ENCODE measurements around the gene TIGAR. TPM values are rescaled to one million over a fixed set of nuclear protein-coding genes. Genes with fewer than 3 reads are reported as not detected.

The TIGAR gene
- total RNA-seq, 1 donor from 2014 or later: 21.9 TPM

DNA sequence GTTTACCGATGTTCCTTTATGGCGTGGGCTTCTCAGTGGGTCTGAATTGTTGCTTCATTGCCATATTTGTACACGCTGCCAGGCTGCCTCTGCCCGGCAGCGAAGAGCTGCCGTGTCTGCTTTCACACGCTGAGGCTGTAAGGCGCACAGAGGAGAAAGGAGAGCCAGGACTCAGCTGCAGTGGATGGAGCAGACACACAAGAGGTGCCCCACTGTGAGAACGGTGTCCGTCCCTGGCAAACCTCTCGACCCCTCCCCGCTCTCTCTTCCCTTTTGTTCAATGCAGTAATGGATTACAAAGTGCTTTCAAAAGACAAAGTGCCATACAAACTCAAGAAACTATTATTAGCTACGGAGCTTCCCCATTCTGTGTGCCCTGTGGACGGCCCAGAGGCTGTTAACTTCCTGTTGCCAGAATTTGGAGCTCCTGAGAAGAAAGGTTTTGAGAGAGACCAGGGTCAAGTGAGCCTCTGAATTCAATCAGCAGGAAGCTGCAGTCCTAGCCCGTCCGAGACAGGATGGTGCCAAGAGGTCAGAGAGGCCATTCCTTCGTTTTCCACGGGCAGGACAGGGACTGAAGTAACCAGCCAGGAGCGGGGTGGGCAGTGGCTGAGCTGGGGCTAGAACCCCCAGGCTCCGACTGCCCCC lies 31.7 kb upstream of the TIGAR start:
- no peak overlapping the region for H3K4me3 Mint-ChIP-seq (ENCODE audit: unreplicated experiment)
- DNase-seq (ENCODE audit: low spot score): no peak
- peaks cover 55% of the 10 kb centered on the region for H3K36me3 Mint-ChIP-seq (ENCODE audit: low read depth, unreplicated experiment)
- peaks cover 76% of the 10 kb centered on the region for H3K4me1 Mint-ChIP-seq (ENCODE audit: unreplicated experiment)
- no peaks in the 10 kb centered on the region for H3K9me3 Mint-ChIP-seq (ENCODE audit: unreplicated experiment)
- H3K27ac Mint-ChIP-seq (ENCODE audit: unreplicated experiment): peak overlapping the region; percentile 85
- TF ChIP-seq, protein P1, sequence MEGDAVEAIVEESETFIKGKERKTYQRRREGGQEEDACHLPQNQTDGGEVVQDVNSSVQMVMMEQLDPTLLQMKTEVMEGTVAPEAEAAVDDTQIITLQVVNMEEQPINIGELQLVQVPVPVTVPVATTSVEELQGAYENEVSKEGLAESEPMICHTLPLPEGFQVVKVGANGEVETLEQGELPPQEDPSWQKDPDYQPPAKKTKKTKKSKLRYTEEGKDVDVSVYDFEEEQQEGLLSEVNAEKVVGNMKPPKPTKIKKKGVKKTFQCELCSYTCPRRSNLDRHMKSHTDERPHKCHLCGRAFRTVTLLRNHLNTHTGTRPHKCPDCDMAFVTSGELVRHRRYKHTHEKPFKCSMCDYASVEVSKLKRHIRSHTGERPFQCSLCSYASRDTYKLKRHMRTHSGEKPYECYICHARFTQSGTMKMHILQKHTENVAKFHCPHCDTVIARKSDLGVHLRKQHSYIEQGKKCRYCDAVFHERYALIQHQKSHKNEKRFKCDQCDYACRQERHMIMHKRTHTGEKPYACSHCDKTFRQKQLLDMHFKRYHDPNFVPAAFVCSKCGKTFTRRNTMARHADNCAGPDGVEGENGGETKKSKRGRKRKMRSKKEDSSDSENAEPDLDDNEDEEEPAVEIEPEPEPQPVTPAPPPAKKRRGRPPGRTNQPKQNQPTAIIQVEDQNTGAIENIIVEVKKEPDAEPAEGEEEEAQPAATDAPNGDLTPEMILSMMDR (IDR thresholded peaks at IDR 0.05; ENCODE audit: unreplicated experiment): no peak
- H3K27me3 Mint-ChIP-seq (ENCODE audit: unreplicated experiment): peaks cover 21% of the 10 kb centered on the region

DNA sequence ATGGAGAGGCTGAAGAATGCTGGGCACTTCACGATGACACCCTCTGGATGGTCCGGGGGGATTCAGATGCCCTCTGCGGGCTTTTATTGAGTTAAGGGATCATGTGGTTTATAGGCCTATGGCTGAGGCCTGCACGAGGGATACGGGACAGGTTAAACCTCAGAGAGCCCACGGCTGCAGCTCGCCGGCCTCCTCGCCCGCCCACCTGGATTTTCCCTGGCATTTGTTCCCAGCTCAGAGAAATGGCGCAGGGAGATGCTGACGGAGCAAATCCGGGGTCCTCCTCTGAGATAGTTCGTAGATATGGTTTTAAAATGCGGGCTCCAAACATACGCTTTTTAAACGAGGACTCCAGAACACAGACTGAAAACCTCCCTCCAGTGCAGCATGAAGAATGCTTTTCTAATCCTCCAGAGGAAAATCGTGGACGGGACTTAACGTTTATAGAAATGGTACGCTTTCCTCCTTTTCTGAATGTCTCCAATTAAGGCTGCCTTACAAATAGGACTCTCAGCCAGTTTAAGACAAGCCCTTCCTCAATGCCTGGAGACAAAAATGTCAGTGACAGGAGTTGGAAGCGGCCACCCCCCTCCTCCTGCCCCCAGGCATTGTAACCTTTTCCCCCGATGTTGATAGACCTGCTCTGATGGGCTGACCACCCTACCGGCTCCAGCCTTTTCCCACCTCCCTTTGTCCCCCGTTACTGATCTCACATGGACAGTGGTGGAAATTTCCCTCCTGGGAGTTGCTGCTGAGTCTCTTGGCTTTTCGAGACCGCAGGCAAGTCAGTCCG lies 30.8 kb upstream of the TIGAR start:
- peaks cover 22% of the 10 kb centered on the region for H3K27me3 Mint-ChIP-seq (ENCODE audit: unreplicated experiment)

DNA sequence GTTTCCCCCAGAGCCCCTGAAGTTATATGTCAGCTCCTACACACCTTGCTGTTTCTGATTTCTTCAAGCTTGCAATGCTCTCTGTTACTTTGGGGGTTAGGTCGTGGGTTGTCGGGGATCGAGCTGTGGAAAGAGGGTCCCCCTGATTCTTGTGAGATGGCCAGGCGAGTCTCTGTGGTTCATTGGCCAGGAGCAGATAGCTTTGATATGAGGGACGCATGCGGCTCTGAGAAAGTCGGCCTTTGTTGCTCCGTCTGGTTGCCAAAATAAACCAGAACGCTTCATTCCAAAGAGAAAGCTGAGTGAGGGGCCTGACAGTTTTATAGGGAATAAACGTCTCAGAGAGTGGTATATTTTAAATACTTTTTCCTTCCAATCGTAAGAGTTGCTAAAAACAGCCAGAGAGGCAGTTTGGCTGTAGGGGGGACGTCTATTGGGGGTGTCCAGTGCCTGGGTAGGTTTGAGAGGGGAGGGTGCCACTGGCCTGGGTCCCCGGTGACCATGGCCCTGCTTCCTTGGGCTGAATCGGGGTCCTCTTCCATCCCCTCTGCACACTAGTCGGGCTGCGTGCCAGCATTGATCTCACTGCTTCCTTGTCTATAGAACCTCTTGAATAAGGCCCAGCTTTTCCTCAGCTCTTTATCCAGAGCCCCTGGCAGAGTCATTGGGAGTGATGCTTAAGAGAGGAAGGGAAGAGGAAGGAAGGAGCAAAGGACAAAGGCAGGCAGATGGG lies 28.5 kb upstream of the TIGAR start:
- H3K36me3 Mint-ChIP-seq (ENCODE audit: low read depth, unreplicated experiment): peaks cover 50% of the 10 kb centered on the region
- DNase-seq (ENCODE audit: low spot score): no peak
- TF ChIP-seq, protein P1 (IDR thresholded peaks at IDR 0.05; ENCODE audit: unreplicated experiment): no peak
- H3K4me3 Mint-ChIP-seq (ENCODE audit: unreplicated experiment): no peak overlapping the region
- peaks cover 19% of the 10 kb centered on the region for H3K27me3 Mint-ChIP-seq (ENCODE audit: unreplicated experiment)
- H3K27ac Mint-ChIP-seq (ENCODE audit: unreplicated experiment): peak overlapping the region; percentile 74
- no peaks in the 10 kb centered on the region for H3K9me3 Mint-ChIP-seq (ENCODE audit: unreplicated experiment)
- peaks cover 62% of the 10 kb centered on the region for H3K4me1 Mint-ChIP-seq (ENCODE audit: unreplicated experiment)

More for the DNA sequence above, 30.8 kb upstream of the TIGAR start:
- Mint-ChIP-seq H3K27ac (ENCODE audit: unreplicated experiment) (peak overlapping the region; percentile 76), H3K4me3 (ENCODE audit: unreplicated experiment) (peak overlapping the region; percentile 61), H3K36me3 (ENCODE audit: low read depth, unreplicated experiment) (peaks cover 55% of the 10 kb centered on the region), H3K4me1 (ENCODE audit: unreplicated experiment) (peaks cover 76% of the 10 kb centered on the region), H3K9me3 (ENCODE audit: unreplicated experiment) (no peaks in the 10 kb centered on the region)
- no peak for DNase-seq (ENCODE audit: low spot score)
- TF ChIP-seq, protein P1 (IDR thresholded peaks at IDR 0.05; ENCODE audit: unreplicated experiment): no peak

DNA sequence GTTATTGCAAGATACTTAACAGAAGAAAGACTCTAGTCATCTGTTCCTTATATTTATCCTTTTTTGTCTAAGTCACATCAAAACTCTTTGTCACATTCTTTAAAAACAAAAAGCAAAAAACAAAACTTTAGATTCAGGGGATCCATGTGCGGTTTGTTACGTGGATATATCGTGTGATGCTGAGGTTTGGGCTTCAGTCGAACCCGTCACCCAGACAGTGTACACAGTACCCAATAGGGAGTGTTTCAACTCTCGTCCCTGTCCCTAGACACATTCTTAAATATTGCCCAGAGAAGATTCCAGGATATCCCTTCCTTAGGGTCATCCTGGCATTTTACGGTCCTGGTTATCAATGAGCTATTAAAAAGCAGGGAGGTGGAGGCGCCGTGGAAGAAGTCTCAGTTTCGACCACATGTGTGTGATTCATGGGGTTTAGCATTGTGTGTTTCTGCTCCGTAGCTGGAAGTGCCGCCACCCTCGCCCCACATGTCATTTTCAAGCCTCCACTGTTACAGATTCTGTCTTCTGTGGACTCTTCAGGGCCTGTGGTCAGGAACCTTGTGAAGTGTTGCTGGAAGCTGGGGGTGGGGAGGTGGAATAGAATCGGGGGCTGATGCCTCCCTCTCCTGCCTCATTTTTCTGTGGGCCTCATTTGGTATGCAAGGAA lies 27.6 kb upstream of the TIGAR start:
- H3K9me3 Mint-ChIP-seq (ENCODE audit: unreplicated experiment): no peaks in the 10 kb centered on the region
- H3K27ac Mint-ChIP-seq (ENCODE audit: unreplicated experiment): peak overlapping the region; percentile 80
- H3K4me1 Mint-ChIP-seq (ENCODE audit: unreplicated experiment): peaks cover 54% of the 10 kb centered on the region
- TF ChIP-seq, protein P1 (IDR thresholded peaks at IDR 0.05; ENCODE audit: unreplicated experiment): no peak
- no peak for DNase-seq (ENCODE audit: low spot score)
- H3K36me3 Mint-ChIP-seq (ENCODE audit: low read depth, unreplicated experiment): peaks cover 49% of the 10 kb centered on the region
- peak overlapping the region; percentile 16 for H3K4me3 Mint-ChIP-seq (ENCODE audit: unreplicated experiment)
- peaks cover 19% of the 10 kb centered on the region for H3K27me3 Mint-ChIP-seq (ENCODE audit: unreplicated experiment)

Measured in endothelial cell (in vitro differentiated cells).